Stimulated activated naive CD8-positive, alpha-beta T cell treated with anti-CD3 and anti-CD28 coated beads, Interleukin-15, Interleukin-2, amounts not matched to agents 100 ng/mL and 50 ng/mL, for 24 hours (primary cell): ENCODE measurements around the gene RPP38.

Experiments used
- H3K27ac Mint-ChIP-seq: one replicate; pipeline ENCODE4 v1.8.0; 2021; ENCODE audit warnings: mild to moderate bottlenecking, mixed read lengths
- H3K27me3 Mint-ChIP-seq: one replicate; pipeline ENCODE4 v1.8.0; 2021; ENCODE audit warnings: mixed read lengths
- H3K36me3 Mint-ChIP-seq: one replicate; pipeline ENCODE4 v1.8.0; 2021; ENCODE audit warnings: low read depth, mixed read lengths
- H3K4me1 Mint-ChIP-seq: one replicate; pipeline ENCODE4 v1.8.0; 2021; ENCODE audit warnings: low read depth, mixed read lengths
- H3K4me3 Mint-ChIP-seq: one replicate; pipeline ENCODE4 v1.8.0; 2021; ENCODE audit warnings: mild to moderate bottlenecking, mixed read lengths
- H3K9me3 Mint-ChIP-seq: one replicate; pipeline ENCODE4 v1.8.0; 2021; ENCODE audit warnings: mixed read lengths

The RPP38 gene

GRCh38 chr10:15124190-15124589, 27.0 kb downstream of the RPP38 start:
- Mint-ChIP-seq H3K9me3 (no peaks in the 10 kb centered on the region), H3K27ac (peak overlapping the region; percentile 77), H3K4me3 (no peak overlapping the region), H3K4me1 (peaks cover 31% of the 10 kb centered on the region), H3K36me3 (peaks cover 40% of the 10 kb centered on the region), H3K27me3 (no peaks in the 10 kb centered on the region)

- Mint-ChIP-seq H3K27ac (no peak overlapping the region), H3K4me3 (no peak overlapping the region), H3K36me3 (peaks cover 40% of the 10 kb centered on the region), H3K4me1 (peaks cover 35% of the 10 kb centered on the region), H3K9me3 (no peaks in the 10 kb centered on the region), H3K27me3 (no peaks in the 10 kb centered on the region)
Observed at GRCh38 chr10:15124908-15125307, 27.8 kb downstream of the RPP38 start.

- Mint-ChIP-seq H3K4me1 (peaks cover 12% of the 10 kb centered on the region), H3K9me3 (no peaks in the 10 kb centered on the region), H3K27me3 (no peaks in the 10 kb centered on the region), H3K36me3 (peaks cover 69% of the 10 kb centered on the region), H3K27ac (no peak overlapping the region), H3K4me3 (no peak overlapping the region)
Observed at GRCh38 chr10:15131330-15131729, 34.2 kb downstream of the RPP38 start.

- Mint-ChIP-seq H3K4me1 (peaks cover 11% of the 10 kb centered on the region), H3K4me3 (no peak overlapping the region), H3K9me3 (no peaks in the 10 kb centered on the region), H3K36me3 (peaks cover 55% of the 10 kb centered on the region), H3K27me3 (no peaks in the 10 kb centered on the region), H3K27ac (no peak overlapping the region)
Observed at GRCh38 chr10:15136129-15137035, 39.2 kb downstream of the RPP38 start.

GRCh38 chr10:15137036-15137359, 39.8 kb downstream of the RPP38 start:
- no peaks in the 10 kb centered on the region for H3K9me3 Mint-ChIP-seq
- no peak overlapping the region for H3K27ac Mint-ChIP-seq
- H3K4me1 Mint-ChIP-seq = peaks cover 17% of the 10 kb centered on the region
- peaks cover 49% of the 10 kb centered on the region for H3K36me3 Mint-ChIP-seq
- H3K4me3 Mint-ChIP-seq = no peak overlapping the region
- H3K27me3 Mint-ChIP-seq = no peaks in the 10 kb centered on the region

GRCh38 chr10:15137636-15138035, 40.5 kb downstream of the RPP38 start:
- Mint-ChIP-seq H3K4me1 (peaks cover 24% of the 10 kb centered on the region), H3K27me3 (no peaks in the 10 kb centered on the region), H3K36me3 (peaks cover 48% of the 10 kb centered on the region), H3K27ac (no peak overlapping the region), H3K9me3 (no peaks in the 10 kb centered on the region), H3K4me3 (no peak overlapping the region)

- H3K9me3 Mint-ChIP-seq = no peaks in the 10 kb centered on the region
- no peaks in the 10 kb centered on the region for H3K27me3 Mint-ChIP-seq
- H3K36me3 Mint-ChIP-seq = peaks cover 22% of the 10 kb centered on the region
- H3K4me3 Mint-ChIP-seq = peak overlapping the region; percentile 78
- peaks cover 44% of the 10 kb centered on the region for H3K4me1 Mint-ChIP-seq
- peak overlapping the region; percentile 92 for H3K27ac Mint-ChIP-seq
Observed at GRCh38 chr10:15140698-15141097, 43.5 kb downstream of the RPP38 start.

- peaks cover 51% of the 10 kb centered on the region for H3K4me1 Mint-ChIP-seq
- H3K27me3 Mint-ChIP-seq = no peaks in the 10 kb centered on the region
- peak overlapping the region; percentile 78 for H3K4me3 Mint-ChIP-seq
- peak overlapping the region; percentile 92 for H3K27ac Mint-ChIP-seq
- peaks cover 22% of the 10 kb centered on the region for H3K36me3 Mint-ChIP-seq
- no peaks in the 10 kb centered on the region for H3K9me3 Mint-ChIP-seq
Observed at GRCh38 chr10:15141136-15142054, 44.2 kb downstream of the RPP38 start.

GRCh38 chr10:15144788-15145187, 47.6 kb downstream of the RPP38 start:
- H3K27ac Mint-ChIP-seq = no peak overlapping the region
- H3K27me3 Mint-ChIP-seq = no peaks in the 10 kb centered on the region
- H3K36me3 Mint-ChIP-seq = peaks cover 4% of the 10 kb centered on the region
- no peaks in the 10 kb centered on the region for H3K9me3 Mint-ChIP-seq
- no peak overlapping the region for H3K4me3 Mint-ChIP-seq
- peaks cover 61% of the 10 kb centered on the region for H3K4me1 Mint-ChIP-seq

GRCh38 chr10:15146366-15146765, 49.2 kb downstream of the RPP38 start:
- Mint-ChIP-seq H3K4me1 (peaks cover 50% of the 10 kb centered on the region), H3K9me3 (no peaks in the 10 kb centered on the region), H3K27ac (no peak overlapping the region), H3K4me3 (no peak overlapping the region), H3K27me3 (no peaks in the 10 kb centered on the region), H3K36me3 (no peaks in the 10 kb centered on the region)

- no peaks in the 10 kb centered on the region for H3K9me3 Mint-ChIP-seq
- H3K27ac Mint-ChIP-seq = no peak overlapping the region
- no peaks in the 10 kb centered on the region for H3K27me3 Mint-ChIP-seq
- peaks cover 35% of the 10 kb centered on the region for H3K4me1 Mint-ChIP-seq
- no peaks in the 10 kb centered on the region for H3K36me3 Mint-ChIP-seq
- H3K4me3 Mint-ChIP-seq = no peak overlapping the region
Observed at GRCh38 chr10:15147594-15148392, 50.6 kb downstream of the RPP38 start.

GRCh38 chr10:15149042-15149771, 52.1 kb downstream of the RPP38 start:
- Mint-ChIP-seq H3K36me3 (no peaks in the 10 kb centered on the region), H3K27ac (no peak overlapping the region), H3K27me3 (no peaks in the 10 kb centered on the region), H3K4me1 (peaks cover 30% of the 10 kb centered on the region), H3K9me3 (no peaks in the 10 kb centered on the region), H3K4me3 (no peak overlapping the region)

- H3K4me3 Mint-ChIP-seq = no peak overlapping the region
- H3K27ac Mint-ChIP-seq = no peak overlapping the region
- H3K27me3 Mint-ChIP-seq = no peaks in the 10 kb centered on the region
- H3K36me3 Mint-ChIP-seq = peaks cover 10% of the 10 kb centered on the region
- H3K9me3 Mint-ChIP-seq = no peaks in the 10 kb centered on the region
- H3K4me1 Mint-ChIP-seq = peaks cover 22% of the 10 kb centered on the region
Observed at GRCh38 chr10:15150563-15150962, 53.4 kb downstream of the RPP38 start.

GRCh38 chr10:15152556-15152955, 55.4 kb downstream of the RPP38 start:
- H3K9me3 Mint-ChIP-seq = no peaks in the 10 kb centered on the region
- peaks cover 5% of the 10 kb centered on the region for H3K4me1 Mint-ChIP-seq
- H3K36me3 Mint-ChIP-seq = peaks cover 10% of the 10 kb centered on the region
- no peak overlapping the region for H3K4me3 Mint-ChIP-seq
- no peak overlapping the region for H3K27ac Mint-ChIP-seq
- no peaks in the 10 kb centered on the region for H3K27me3 Mint-ChIP-seq
